Suprapubic skin (tissue), 4 donors: ENCODE results near the gene LAP3. TPM values are rescaled to one million over a fixed set of nuclear protein-coding genes. Genes with fewer than 3 reads are reported as not detected.

Source experiments
- DNase-seq, 2 donors: peaks; one replicate each; pipeline ENCODE4 v3.0.0-alpha.2; 2019; ENCODE audit warnings: low spot score in 2 of 2
- H3K27ac ChIP-seq: fragments of 200-600 bp; sonication (generic); one replicate; pipeline ENCODE4 v1.5.1; 2019
- H3K27me3 ChIP-seq: fragments of 200-600 bp; sonication (generic); one replicate; pipeline ENCODE4 v1.5.1; 2019
- H3K36me3 ChIP-seq: fragments of 200-600 bp; sonication (generic); one replicate; pipeline ENCODE4 v1.5.1; 2019
- H3K4me1 ChIP-seq: fragments of 200-600 bp; sonication (generic); one replicate; pipeline ENCODE4 v1.5.1; 2019
- H3K4me3 ChIP-seq: fragments of 200-600 bp; sonication (generic); one replicate; pipeline ENCODE4 v1.5.1; 2019; ENCODE audit warnings: mild to moderate bottlenecking
- H3K9me3 ChIP-seq: fragments of 200-600 bp; sonication (generic); one replicate; pipeline ENCODE4 v1.5.1; 2019
- EP300 ChIP-seq: sonication (generic); formaldehyde crosslinking; IDR thresholded peaks from one replicate; pipeline ENCODE4 v1.6.1; 2017; ENCODE audit warnings: antibody characterized with exemption
- POLR2A ChIP-seq, 2 donors: fragments of 450-650 bp; IDR thresholded peaks; one replicate each; pipeline ENCODE4 v1.6.1; 2017; ENCODE audit warnings: antibody characterized with exemption in 2 of 2, mild to moderate bottlenecking in 2 of 2, moderate library complexity in 2 of 2
- POLR2AphosphoS5 ChIP-seq, 3 donors: sonication (generic); formaldehyde crosslinking; IDR thresholded peaks; one replicate each; pipeline ENCODE4 v1.6.1; 2017; ENCODE audit warnings: antibody characterized with exemption in 3 of 3
- WGBS: methylation state at CpG from one replicate; pipeline ENCODE4 v1.1.5; 2018; 5-methylcytosine and 5-hydroxymethylcytosine counted together
- total RNA-seq, 4 donors: library from RNA; depleted of rRNA; stranded (reverse); fragments of >200 nt; gene quantifications; one replicate each; pipeline ENCODE4 v1.1.0, GENCODE V29; 2016
- TF ChIP-seq, protein P1 (sequence below), 2 donors: fragments of 200-600 bp in 1 of 2; fragments of 450-650 bp in 1 of 2; sonication (generic) in 1 of 2; IDR thresholded peaks; one replicate each; pipeline ENCODE4 v1.5.1; 2016 to 2019; ENCODE audit warnings: antibody characterized with exemption in 2 of 2, mild to moderate bottlenecking in 1 of 2, moderate library complexity in 1 of 2

Gene LAP3
- total RNA-seq, 4 donors from 2014 or later = 45.9 to 100 (median 62.0) TPM

DNA sequence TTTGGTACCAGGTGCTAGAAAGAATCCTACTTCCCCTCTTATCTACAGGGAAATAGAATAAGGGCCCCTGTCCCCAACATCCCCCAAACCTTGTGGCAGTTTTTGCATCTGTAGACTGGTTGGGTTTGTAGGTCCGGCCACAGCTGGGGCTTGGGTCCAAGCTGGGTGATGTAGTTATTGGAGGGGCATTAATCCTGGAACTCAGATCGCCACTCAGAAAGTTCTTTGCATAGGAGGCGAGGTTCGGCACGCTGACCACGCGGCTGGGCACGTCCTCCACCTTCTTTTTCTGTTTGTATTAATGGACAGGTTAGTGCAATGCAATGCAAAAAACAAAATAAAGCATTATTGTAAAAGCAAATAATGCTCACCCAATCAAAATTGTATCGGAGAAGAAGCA lies 56.6 kb downstream of the LAP3 start:
- H3K4me1 ChIP-seq = no peaks in the 10 kb centered on the region
- H3K4me3 ChIP-seq = no peak overlapping the region
- TF ChIP-seq, protein P1, sequence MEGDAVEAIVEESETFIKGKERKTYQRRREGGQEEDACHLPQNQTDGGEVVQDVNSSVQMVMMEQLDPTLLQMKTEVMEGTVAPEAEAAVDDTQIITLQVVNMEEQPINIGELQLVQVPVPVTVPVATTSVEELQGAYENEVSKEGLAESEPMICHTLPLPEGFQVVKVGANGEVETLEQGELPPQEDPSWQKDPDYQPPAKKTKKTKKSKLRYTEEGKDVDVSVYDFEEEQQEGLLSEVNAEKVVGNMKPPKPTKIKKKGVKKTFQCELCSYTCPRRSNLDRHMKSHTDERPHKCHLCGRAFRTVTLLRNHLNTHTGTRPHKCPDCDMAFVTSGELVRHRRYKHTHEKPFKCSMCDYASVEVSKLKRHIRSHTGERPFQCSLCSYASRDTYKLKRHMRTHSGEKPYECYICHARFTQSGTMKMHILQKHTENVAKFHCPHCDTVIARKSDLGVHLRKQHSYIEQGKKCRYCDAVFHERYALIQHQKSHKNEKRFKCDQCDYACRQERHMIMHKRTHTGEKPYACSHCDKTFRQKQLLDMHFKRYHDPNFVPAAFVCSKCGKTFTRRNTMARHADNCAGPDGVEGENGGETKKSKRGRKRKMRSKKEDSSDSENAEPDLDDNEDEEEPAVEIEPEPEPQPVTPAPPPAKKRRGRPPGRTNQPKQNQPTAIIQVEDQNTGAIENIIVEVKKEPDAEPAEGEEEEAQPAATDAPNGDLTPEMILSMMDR (IDR thresholded peaks at IDR 0.05) = no peak
- H3K36me3 ChIP-seq = peaks cover 65% of the 10 kb centered on the region
- no peaks in the 10 kb centered on the region for H3K27me3 ChIP-seq
- H3K9me3 ChIP-seq = no peaks in the 10 kb centered on the region
- no peak overlapping the region for H3K27ac ChIP-seq
- no peak for DNase-seq
- 93% methylated on average over 9 of the region's 9 CpGs for WGBS

DNA sequence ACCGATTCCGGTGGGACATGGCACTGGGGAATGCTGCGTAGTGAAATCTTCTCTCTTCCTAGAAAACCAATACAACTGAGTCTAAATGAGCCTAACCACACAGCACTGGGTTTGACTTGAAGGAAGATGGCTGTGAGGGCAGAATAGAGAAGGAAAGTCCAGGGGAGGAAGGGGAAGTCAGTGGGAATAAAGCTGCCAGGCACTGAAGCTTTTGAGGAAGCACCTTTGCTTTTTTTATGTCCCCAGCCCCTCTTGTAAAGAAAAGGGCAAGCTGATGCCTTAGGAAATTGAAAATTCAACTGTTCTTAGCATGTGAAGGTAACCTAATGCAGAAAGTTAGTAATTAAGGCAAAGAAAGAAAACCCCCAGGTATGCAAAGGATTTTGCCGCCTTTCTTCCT lies 58.1 kb downstream of the LAP3 start:
- H3K4me1 ChIP-seq = no peaks in the 10 kb centered on the region
- TF ChIP-seq POLR2AphosphoS5 (IDR thresholded peaks at IDR 0.05) = no peak
- TF ChIP-seq POLR2A (IDR thresholded peaks at IDR 0.05) = no peak
- TF ChIP-seq, protein P1 (IDR thresholded peaks at IDR 0.05) = no peak
- no peak for TF ChIP-seq EP300
- no peak overlapping the region for H3K4me3 ChIP-seq
- WGBS = 96% methylated on average over 4 of the region's 4 CpGs
- no peaks in the 10 kb centered on the region for H3K27me3 ChIP-seq
- peaks cover 50% of the 10 kb centered on the region for H3K36me3 ChIP-seq
- no peaks in the 10 kb centered on the region for H3K9me3 ChIP-seq
- DNase-seq = no peak
- H3K27ac ChIP-seq = no peak overlapping the region

- peaks cover 38% of the 10 kb centered on the region for H3K36me3 ChIP-seq
- 98% methylated on average over 8 of the region's 17 CpGs for WGBS
- H3K27me3 ChIP-seq = no peaks in the 10 kb centered on the region
These were observed 59.3 kb downstream of the LAP3 start for GRCh38 chr4:17636341-17636695.

GRCh38 chr4:17636696-17637622 lies 60.0 kb downstream of the LAP3 start:
- 59% methylated on average over 30 of the region's 32 CpGs for WGBS
- Histone ChIP-seq H3K4me3 (no peak overlapping the region), H3K27me3 (no peaks in the 10 kb centered on the region), H3K36me3 (peaks cover 32% of the 10 kb centered on the region), H3K4me1 (no peaks in the 10 kb centered on the region), H3K27ac (no peak overlapping the region), H3K9me3 (no peaks in the 10 kb centered on the region)
- DNase-seq = peak; percentile 79 to 86
- TF ChIP-seq POLR2AphosphoS5 (IDR thresholded peaks at IDR 0.05) = no peak
- no peak for TF ChIP-seq POLR2A (IDR thresholded peaks at IDR 0.05)
- TF ChIP-seq, protein P1 (IDR thresholded peaks at IDR 0.05) = peak; percentile 55 to 79
- TF ChIP-seq EP300 = no peak

More at GRCh38 chr4:17636341-17636695, 59.3 kb downstream of the LAP3 start:
- H3K27ac ChIP-seq = no peak overlapping the region
- TF ChIP-seq POLR2AphosphoS5 (IDR thresholded peaks at IDR 0.05) = no peak
- TF ChIP-seq, protein P1 (IDR thresholded peaks at IDR 0.05) = no peak
- no peak overlapping the region for H3K4me3 ChIP-seq
- no peaks in the 10 kb centered on the region for H3K4me1 ChIP-seq
- no peak for DNase-seq
- no peaks in the 10 kb centered on the region for H3K9me3 ChIP-seq

DNA sequence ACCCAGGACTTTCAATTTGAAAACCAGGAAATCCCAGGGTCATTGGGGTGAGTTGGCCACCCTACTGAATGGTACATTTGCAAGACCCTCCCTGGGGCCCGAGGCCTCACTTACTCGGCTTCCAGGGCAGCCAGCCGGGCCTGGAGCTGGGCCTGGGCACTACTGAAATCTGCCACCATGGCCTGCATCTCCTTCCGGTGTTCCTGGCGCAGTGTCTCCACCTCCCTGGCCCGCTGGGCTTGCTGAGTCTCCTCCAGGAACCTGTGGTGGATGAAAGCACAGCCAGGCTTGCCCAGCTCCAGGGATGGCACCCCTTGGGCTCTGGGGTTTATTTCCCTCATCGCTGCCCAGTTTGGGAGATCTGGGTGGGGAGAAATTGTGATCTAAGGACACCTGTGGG lies 62.1 kb downstream of the LAP3 start:
- Histone ChIP-seq H3K9me3 (no peaks in the 10 kb centered on the region), H3K27ac (no peak overlapping the region), H3K4me3 (no peak overlapping the region), H3K4me1 (no peaks in the 10 kb centered on the region), H3K36me3 (peaks cover 12% of the 10 kb centered on the region), H3K27me3 (no peaks in the 10 kb centered on the region)
- DNase-seq = no peak
- TF ChIP-seq EP300 = no peak
- TF ChIP-seq POLR2A (IDR thresholded peaks at IDR 0.05) = no peak
- TF ChIP-seq POLR2AphosphoS5 (IDR thresholded peaks at IDR 0.05) = no peak
- TF ChIP-seq, protein P1 (IDR thresholded peaks at IDR 0.05) = no peak
- WGBS = 83% methylated on average over 4 of the region's 7 CpGs
